GM21390 (cell line): ENCODE measurements around the gene CD28.

ENCODE experiments used
- ATAC-seq: cut with Tn5 transposase; IDR thresholded peaks from one replicate; pipeline ENCODE4 v1.9.1; 2021; ENCODE audit not compliant: unreplicated experiment

CD28 gene

GRCh38 chr2:203713381-203713780, 6.9 kb downstream of the CD28 start:
- no peak for ATAC-seq

- ATAC-seq: no peak
These were observed 7.7 kb downstream of the CD28 start for GRCh38 chr2:203714112-203714511.

- ATAC-seq: no peak
These were observed 9.3 kb downstream of the CD28 start for GRCh38 chr2:203715744-203716143.

- ATAC-seq: peak; percentile 87
These were observed 11.6 kb downstream of the CD28 start for GRCh38 chr2:203718087-203718486.

- no peak for ATAC-seq
These were observed 13.3 kb downstream of the CD28 start for GRCh38 chr2:203719456-203720410.

- ATAC-seq: no peak
These were observed 14.7 kb downstream of the CD28 start for GRCh38 chr2:203720915-203721672.

- no peak for ATAC-seq
These were observed 15.4 kb downstream of the CD28 start for GRCh38 chr2:203721781-203722300.

GRCh38 chr2:203722411-203722810, 16.0 kb downstream of the CD28 start:
- no peak for ATAC-seq

GRCh38 chr2:203728321-203728720, 21.9 kb downstream of the CD28 start:
- ATAC-seq: no peak

GRCh38 chr2:203730076-203730729, 23.8 kb downstream of the CD28 start:
- peak; percentile 51 for ATAC-seq

- ATAC-seq: no peak
These were observed 24.4 kb downstream of the CD28 start for GRCh38 chr2:203730883-203731282.

GRCh38 chr2:203732092-203732952, 25.9 kb downstream of the CD28 start:
- no peak for ATAC-seq

- no peak for ATAC-seq
These were observed 26.6 kb downstream of the CD28 start for GRCh38 chr2:203732953-203733510.

- no peak for ATAC-seq
These were observed 27.2 kb downstream of the CD28 start for GRCh38 chr2:203733684-203734083.

GRCh38 chr2:203734276-203734983, 28.0 kb downstream of the CD28 start:
- ATAC-seq: no peak

GRCh38 chr2:203737360-203737759, 30.9 kb downstream of the CD28 start:
- peak; percentile 64 for ATAC-seq

GRCh38 chr2:203739351-203739750, 32.9 kb downstream of the CD28 start:
- no peak for ATAC-seq

GRCh38 chr2:203740871-203741281, 34.4 kb downstream of the CD28 start:
- ATAC-seq: no peak

GRCh38 chr2:203741566-203741965, 35.1 kb downstream of the CD28 start:
- ATAC-seq: no peak
